ENCODE measurements around the gene ZNF398.

DNA sequence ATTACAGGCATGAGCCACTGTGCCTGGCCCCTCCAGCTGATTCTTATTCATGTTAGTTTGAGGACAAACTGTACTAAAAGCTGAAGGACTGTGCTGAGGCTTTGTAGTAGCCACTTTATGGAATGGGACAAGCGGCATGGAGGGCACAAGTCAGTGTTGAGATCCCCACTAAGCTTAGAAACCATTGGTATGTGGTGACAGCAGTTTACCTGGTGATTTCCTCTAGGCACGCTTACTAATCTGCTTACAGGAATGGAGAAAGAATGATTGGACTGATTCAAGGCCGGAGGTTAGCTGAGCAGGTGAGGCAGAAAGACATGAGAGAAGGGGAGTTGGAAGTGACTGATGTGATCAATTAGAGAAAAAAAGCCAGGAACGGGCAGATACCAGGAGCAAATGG is 3.7 kb downstream of the ZNF398 start:
- TF ChIP-seq, protein P1, sequence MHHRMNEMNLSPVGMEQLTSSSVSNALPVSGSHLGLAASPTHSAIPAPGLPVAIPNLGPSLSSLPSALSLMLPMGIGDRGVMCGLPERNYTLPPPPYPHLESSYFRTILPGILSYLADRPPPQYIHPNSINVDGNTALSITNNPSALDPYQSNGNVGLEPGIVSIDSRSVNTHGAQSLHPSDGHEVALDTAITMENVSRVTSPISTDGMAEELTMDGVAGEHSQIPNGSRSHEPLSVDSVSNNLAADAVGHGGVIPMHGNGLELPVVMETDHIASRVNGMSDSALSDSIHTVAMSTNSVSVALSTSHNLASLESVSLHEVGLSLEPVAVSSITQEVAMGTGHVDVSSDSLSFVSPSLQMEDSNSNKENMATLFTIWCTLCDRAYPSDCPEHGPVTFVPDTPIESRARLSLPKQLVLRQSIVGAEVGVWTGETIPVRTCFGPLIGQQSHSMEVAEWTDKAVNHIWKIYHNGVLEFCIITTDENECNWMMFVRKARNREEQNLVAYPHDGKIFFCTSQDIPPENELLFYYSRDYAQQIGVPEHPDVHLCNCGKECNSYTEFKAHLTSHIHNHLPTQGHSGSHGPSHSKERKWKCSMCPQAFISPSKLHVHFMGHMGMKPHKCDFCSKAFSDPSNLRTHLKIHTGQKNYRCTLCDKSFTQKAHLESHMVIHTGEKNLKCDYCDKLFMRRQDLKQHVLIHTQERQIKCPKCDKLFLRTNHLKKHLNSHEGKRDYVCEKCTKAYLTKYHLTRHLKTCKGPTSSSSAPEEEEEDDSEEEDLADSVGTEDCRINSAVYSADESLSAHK (tag by site-specific recombination; IDR thresholded peaks at IDR 0.05): no peak
- TF ChIP-seq OVOL3 (tag by site-specific recombination; IDR thresholded peaks at IDR 0.05) (no peak), ZNF274 (IDR thresholded peaks at IDR 0.05; ENCODE audit: low read length) (no peak), ZNF274 (tag by site-specific recombination; IDR thresholded peaks at IDR 0.05; ENCODE audit: borderline replicate concordance) (no peak), ZNF510 (tag by site-specific recombination; IDR thresholded peaks at IDR 0.05; ENCODE audit: insufficient replicate concordance) (no peak), ZNF585B (tag by site-specific recombination; IDR thresholded peaks at IDR 0.05) (no peak), ZNF138 (tag by site-specific recombination; IDR thresholded peaks at IDR 0.05; ENCODE audit: borderline replicate concordance) (no peak), ZNF114 (tag by site-specific recombination; IDR thresholded peaks at IDR 0.05) (no peak), ZNF48 (tag by site-specific recombination; IDR thresholded peaks at IDR 0.05) (no peak), YY1 (tag by site-specific recombination; IDR thresholded peaks at IDR 0.05) (no peak), ZNF121 (tag by site-specific recombination; IDR thresholded peaks at IDR 0.05) (no peak), ZNF341 (tag by site-specific recombination; IDR thresholded peaks at IDR 0.05; ENCODE audit: low read depth) (no peak)
- TF ChIP-seq, protein P2, sequence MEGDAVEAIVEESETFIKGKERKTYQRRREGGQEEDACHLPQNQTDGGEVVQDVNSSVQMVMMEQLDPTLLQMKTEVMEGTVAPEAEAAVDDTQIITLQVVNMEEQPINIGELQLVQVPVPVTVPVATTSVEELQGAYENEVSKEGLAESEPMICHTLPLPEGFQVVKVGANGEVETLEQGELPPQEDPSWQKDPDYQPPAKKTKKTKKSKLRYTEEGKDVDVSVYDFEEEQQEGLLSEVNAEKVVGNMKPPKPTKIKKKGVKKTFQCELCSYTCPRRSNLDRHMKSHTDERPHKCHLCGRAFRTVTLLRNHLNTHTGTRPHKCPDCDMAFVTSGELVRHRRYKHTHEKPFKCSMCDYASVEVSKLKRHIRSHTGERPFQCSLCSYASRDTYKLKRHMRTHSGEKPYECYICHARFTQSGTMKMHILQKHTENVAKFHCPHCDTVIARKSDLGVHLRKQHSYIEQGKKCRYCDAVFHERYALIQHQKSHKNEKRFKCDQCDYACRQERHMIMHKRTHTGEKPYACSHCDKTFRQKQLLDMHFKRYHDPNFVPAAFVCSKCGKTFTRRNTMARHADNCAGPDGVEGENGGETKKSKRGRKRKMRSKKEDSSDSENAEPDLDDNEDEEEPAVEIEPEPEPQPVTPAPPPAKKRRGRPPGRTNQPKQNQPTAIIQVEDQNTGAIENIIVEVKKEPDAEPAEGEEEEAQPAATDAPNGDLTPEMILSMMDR (tag by site-specific recombination; IDR thresholded peaks at IDR 0.05): no peak

All from HEK293 (cell line).